Left kidney (tissue), 1 donor: ENCODE results near the gene MCF2L2. TPM values are rescaled to one million over a fixed set of nuclear protein-coding genes. Genes with fewer than 3 reads are reported as not detected.

Experiments
- polyA plus RNA-seq: library from polyadenylated mRNA; unstranded; fragments of 120-200 nt; gene quantifications from one replicate; pipeline ENCODE4 v1.2.1, GENCODE V29; 2013; ENCODE audit not compliant: insufficient read length

Gene MCF2L2
- polyA plus RNA-seq, 1 donor = 1.7 TPM

Other genes with a start within 250 kb of the MCF2L2 start
- gene B3GNT5, start 175.4 kb downstream of the MCF2L2 start, polyA plus RNA-seq = 28.6 TPM
- 1.1 TPM for gene KLHL6, start 127.1 kb upstream of the MCF2L2 start, polyA plus RNA-seq
- gene KLHL24, start 207.0 kb upstream of the MCF2L2 start, polyA plus RNA-seq = 56.6 TPM